ES-I3 (cell line): ENCODE results near the gene SND1.

Experiments used
- H3K36me3 ChIP-seq: 2 replicates; pipeline ENCODE4 v1.6.1; 2013; ENCODE audit warnings: mild to moderate bottlenecking, low read length, control low read depth, moderate library complexity; ENCODE audit not compliant: insufficient read depth
- H3K4me1 ChIP-seq: 2 replicates; pipeline ENCODE4 v1.6.1; 2013; ENCODE audit warnings: mild to moderate bottlenecking, control low read depth, low read length; ENCODE audit not compliant: insufficient read depth
- H3K9ac ChIP-seq: 2 replicates; pipeline ENCODE4 v1.6.1; 2013; ENCODE audit warnings: low read depth, mild to moderate bottlenecking, low read length, moderate library complexity
- H3K9me3 ChIP-seq: 2 replicates; pipeline ENCODE4 v1.6.1; 2013; ENCODE audit warnings: mild to moderate bottlenecking, low read length, moderate library complexity; ENCODE audit not compliant: control insufficient read depth, insufficient read depth

Gene SND1

DNA sequence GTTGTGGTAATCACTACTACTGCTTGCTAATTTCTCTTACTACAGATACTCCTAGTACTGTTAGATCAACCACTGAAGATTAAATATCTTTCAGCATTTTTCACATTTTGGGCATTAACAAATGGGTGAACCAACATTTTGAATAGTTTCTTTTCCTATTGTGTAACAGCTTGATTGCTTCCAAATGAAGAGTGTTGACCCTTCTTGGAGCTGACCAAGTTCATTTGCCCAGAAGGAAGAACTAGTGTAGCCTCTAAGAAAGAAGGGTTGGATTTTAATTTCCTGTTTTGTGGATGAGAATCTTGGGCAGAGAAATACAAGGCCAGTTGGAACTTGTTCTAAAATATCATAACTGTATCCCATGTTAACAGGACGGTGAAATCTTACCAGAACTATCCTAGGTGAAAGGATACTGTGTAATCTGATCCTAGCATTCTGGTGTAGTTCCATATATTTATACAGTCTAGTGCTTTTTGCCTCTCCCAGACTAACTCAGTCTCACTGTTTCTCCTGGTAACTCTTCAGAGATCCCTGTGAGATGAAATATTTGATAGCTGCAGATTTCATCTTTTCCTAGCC, 37.3 kb downstream of the SND1 start:
- Histone ChIP-seq H3K9ac (no peak overlapping the region), H3K4me1 (peaks cover 14% of the 10 kb centered on the region), H3K9me3 (no peaks in the 10 kb centered on the region), H3K36me3 (peaks cover 16% of the 10 kb centered on the region; the same call in 1 of the 2 replicates)

DNA sequence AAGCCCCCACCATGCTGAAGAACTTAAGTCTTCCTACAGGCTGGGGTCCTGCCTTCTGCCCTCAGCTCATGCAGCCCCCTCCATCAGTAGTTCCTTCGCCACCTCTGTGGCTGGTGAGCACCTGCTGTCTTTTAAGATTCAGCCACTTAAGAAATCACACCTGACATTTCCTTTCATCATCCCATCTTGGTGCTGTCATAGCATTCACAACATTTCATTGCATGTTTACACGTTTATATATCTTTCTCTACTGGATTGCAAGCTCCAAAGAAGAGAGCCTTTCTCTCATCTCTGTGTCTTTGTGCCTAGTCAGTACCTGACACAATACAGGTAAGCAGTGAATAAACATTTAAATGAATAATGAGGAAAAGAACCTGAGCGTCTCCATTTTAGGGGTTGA, 38.3 kb downstream of the SND1 start:
- Histone ChIP-seq H3K4me1 (peaks cover 3% of the 10 kb centered on the region), H3K9me3 (no peaks in the 10 kb centered on the region), H3K36me3 (peaks cover 16% of the 10 kb centered on the region; the same call in 1 of the 2 replicates), H3K9ac (no peak overlapping the region)

DNA sequence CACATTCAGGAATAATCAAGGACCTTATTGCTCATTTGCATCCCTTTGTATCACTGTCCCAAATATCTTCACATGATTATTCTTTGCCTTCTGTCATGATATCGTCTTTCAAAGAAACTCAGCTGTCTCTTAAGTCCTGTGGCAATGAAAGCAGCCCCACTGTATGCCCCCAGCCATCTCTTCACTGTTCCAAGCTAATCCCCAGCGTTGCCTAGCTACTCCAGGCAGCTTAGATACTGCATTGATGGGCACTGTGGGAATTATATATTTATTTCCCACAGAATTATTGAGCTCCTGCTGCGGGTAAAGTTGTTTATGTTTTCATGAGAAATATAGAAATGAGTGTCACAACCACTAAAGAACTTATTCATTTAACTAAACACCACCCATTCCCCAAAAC, 38.8 kb downstream of the SND1 start:
- Histone ChIP-seq H3K4me1 (no peaks in the 10 kb centered on the region), H3K9me3 (no peaks in the 10 kb centered on the region), H3K9ac (no peak overlapping the region), H3K36me3 (peaks cover 16% of the 10 kb centered on the region; the same call in 1 of the 2 replicates)

DNA sequence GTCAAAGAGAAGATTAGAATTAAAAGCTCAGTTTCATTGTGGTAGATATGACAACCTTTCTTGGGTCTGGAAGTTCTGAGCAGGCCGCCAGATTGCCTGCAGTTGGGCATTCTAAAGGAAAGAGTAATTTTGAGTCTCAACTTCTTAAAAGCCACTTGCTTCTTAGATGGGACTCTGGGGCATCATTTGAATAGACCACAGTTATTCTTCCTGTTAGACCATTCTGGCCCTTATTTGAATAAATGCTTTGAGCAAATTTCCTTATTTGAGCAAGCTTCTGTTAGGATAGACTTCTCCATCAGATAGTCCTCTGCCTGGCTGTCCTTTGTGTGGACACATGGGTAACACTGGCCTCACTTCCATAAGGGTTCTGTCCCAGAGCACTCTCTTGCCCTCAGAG, 40.2 kb downstream of the SND1 start:
- Histone ChIP-seq H3K36me3 (peaks cover 18% of the 10 kb centered on the region; the same call in 1 of the 2 replicates), H3K9me3 (no peaks in the 10 kb centered on the region), H3K9ac (no peak overlapping the region), H3K4me1 (no peaks in the 10 kb centered on the region)

DNA sequence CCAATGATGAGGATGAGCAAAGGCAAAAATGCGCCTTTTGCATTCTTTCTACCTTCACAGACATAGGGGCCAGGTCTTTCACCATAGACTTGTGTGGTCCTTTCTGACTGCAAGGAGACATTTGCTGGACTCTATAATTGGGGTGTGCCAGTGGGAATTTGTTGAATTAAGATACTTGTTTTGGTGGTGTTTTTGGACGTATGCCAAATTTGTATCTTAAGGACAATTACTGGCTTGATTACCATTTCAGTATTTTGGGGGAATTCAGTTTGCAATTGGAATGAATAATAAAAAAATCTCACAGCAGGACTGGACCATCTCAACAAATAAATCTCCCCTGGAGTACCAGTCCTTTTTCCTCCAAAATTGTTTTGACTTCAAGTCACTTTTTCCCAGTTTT, 47.9 kb downstream of the SND1 start:
- no peaks in the 10 kb centered on the region for H3K4me1 ChIP-seq
- H3K36me3 ChIP-seq: peaks cover 34% of the 10 kb centered on the region

DNA sequence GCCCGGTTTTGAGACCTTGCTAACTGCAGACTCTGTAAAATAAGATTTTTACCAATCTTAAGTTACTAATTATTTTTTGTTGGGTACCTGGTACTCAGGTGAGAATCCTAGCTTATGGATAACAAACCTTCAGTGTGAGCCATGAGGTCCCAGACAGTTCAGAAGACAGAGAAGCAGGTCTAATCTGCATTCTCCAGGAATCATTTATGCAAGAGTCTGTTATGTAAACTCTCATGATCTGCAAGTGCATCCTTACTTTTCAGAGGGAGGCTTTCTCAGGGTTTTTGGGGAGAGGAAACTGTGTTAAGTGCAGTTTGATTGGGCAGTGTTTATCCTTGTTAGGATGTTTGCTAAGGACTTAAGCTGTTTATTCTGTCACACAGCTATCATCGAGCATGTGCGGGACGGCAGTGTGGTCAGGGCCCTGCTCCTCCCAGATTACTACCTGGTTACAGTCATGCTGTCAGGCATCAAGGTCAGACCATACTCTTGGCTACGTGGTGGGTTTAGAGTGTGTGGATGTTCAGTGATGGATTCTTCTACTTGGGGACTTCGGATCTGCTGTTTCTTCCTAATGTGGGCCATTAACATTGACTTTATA, 50.2 kb downstream of the SND1 start:
- no peak overlapping the region for H3K9ac ChIP-seq
- H3K4me1 ChIP-seq: no peaks in the 10 kb centered on the region
- no peaks in the 10 kb centered on the region for H3K9me3 ChIP-seq
- H3K36me3 ChIP-seq: peaks cover 33% of the 10 kb centered on the region

More for the DNA sequence above, 47.9 kb downstream of the SND1 start:
- Histone ChIP-seq H3K9me3 (no peaks in the 10 kb centered on the region), H3K9ac (no peak overlapping the region)

DNA sequence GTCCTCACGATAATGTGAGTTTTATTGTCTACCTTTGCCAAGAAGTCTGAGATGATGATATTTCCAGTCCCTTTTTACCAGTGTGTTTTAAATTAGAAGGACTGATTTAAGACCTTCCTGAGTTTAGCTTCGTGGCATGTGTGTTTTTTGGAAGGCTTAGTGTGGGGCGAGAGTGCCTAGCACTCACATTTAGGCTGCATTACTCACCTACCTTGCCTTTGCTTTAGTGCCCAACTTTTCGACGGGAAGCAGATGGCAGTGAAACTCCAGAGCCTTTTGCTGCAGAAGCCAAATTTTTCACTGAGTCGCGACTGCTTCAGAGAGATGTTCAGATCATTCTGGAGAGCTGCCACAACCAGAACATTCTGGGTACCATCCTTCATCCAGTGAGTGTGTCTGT, 50.9 kb downstream of the SND1 start:
- Histone ChIP-seq H3K36me3 (peaks cover 31% of the 10 kb centered on the region), H3K9me3 (no peaks in the 10 kb centered on the region), H3K9ac (no peak overlapping the region), H3K4me1 (no peaks in the 10 kb centered on the region)

- no peak overlapping the region for H3K9ac ChIP-seq
- H3K36me3 ChIP-seq: peaks cover 19% of the 10 kb centered on the region
- H3K4me1 ChIP-seq: no peaks in the 10 kb centered on the region
- no peaks in the 10 kb centered on the region for H3K9me3 ChIP-seq
Measured at GRCh38 chr7:127704211-127704610, 52.2 kb downstream of the SND1 start.

DNA sequence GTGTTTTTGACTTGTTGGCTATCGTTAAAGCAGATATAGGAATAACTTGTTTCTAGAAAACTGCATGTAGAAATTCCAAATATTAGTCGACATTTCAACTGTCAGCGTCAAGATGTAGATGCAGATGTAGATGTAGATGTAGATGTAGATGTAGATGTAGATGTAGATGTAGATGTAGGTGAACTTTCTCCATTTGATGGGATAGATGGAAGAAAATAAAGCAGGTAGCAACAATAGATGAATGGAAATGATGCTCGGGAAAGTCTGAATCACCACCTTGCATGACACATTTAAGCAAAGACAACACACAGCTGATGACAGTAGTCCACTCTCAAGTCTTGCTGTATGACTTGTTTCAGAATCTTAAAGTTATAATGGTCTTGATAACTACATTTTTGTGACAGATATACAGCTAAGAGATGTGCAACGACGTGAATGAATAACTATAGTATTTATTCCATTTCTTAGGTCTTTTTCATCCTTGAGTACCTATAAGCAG, 53.5 kb downstream of the SND1 start:
- Histone ChIP-seq H3K9me3 (peaks cover under 1% of the 10 kb centered on the region; the same call in 1 of the 2 replicates), H3K36me3 (peaks cover 17% of the 10 kb centered on the region), H3K4me1 (no peaks in the 10 kb centered on the region), H3K9ac (no peak overlapping the region)

GRCh38 chr7:127706766-127707165, 54.8 kb downstream of the SND1 start:
- no peak overlapping the region for H3K9ac ChIP-seq
- peaks cover 11% of the 10 kb centered on the region; the same call in 1 of the 2 replicates for H3K36me3 ChIP-seq
- peaks cover 6% of the 10 kb centered on the region for H3K9me3 ChIP-seq
- H3K4me1 ChIP-seq: no peaks in the 10 kb centered on the region

DNA sequence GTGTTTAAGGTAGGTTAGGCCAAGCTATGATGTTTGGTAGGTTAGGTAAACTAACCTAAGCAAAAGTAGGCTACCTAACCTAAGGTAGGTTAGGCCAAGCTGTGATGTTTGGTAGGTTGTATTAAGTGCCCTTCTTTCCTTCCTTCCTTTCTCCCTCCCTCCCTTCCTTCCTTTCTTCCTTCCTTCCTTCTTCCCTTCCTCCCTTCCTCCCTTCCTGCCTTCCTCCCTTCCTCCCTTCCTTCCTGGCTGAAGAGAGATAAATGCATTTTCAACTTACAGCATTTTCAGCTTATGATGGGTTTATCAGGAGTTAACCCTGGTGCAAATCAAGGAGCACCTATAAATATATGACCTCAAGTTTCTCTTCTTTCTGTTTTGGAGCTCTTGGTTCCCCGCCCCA, 56.2 kb downstream of the SND1 start:
- Histone ChIP-seq H3K36me3 (peaks cover 11% of the 10 kb centered on the region; the same call in 1 of the 2 replicates), H3K9me3 (peaks cover 6% of the 10 kb centered on the region), H3K4me1 (no peaks in the 10 kb centered on the region), H3K9ac (no peak overlapping the region)

- H3K9me3 ChIP-seq: peaks cover 6% of the 10 kb centered on the region
Measured at GRCh38 chr7:127708788-127709187, 56.8 kb downstream of the SND1 start.

GRCh38 chr7:127710635-127711034, 58.6 kb downstream of the SND1 start:
- no peak overlapping the region for H3K9ac ChIP-seq
- peaks cover 10% of the 10 kb centered on the region; the same call in 1 of the 2 replicates for H3K36me3 ChIP-seq
- H3K4me1 ChIP-seq: no peaks in the 10 kb centered on the region
- H3K9me3 ChIP-seq: peaks cover 6% of the 10 kb centered on the region

More at GRCh38 chr7:127708788-127709187, 56.8 kb downstream of the SND1 start:
- H3K9ac ChIP-seq: no peak overlapping the region
- peaks cover 13% of the 10 kb centered on the region; the same call in 1 of the 2 replicates for H3K36me3 ChIP-seq
- H3K4me1 ChIP-seq: no peaks in the 10 kb centered on the region

DNA sequence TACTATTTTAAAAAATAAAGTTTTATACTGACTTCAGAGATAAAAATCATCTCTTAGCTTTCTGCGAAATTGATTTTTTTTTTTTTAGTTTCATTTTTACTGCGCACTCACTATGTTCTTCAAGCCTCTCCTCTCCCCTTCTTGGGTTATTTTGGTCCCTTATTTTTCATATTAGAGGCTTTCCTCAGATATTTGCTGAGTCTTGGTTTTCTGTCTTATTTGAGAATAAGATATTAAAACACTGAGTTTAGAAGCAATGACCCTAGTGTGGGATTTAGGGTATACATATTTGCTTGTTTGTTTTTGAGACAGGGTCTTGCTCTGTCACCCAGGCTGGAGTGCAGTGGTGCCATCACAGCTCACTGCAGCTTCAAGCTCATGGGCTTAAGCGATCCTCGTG, 59.9 kb downstream of the SND1 start:
- Histone ChIP-seq H3K4me1 (no peaks in the 10 kb centered on the region), H3K36me3 (peaks cover 10% of the 10 kb centered on the region; the same call in 1 of the 2 replicates), H3K9me3 (peaks cover 6% of the 10 kb centered on the region), H3K9ac (no peak overlapping the region)

DNA sequence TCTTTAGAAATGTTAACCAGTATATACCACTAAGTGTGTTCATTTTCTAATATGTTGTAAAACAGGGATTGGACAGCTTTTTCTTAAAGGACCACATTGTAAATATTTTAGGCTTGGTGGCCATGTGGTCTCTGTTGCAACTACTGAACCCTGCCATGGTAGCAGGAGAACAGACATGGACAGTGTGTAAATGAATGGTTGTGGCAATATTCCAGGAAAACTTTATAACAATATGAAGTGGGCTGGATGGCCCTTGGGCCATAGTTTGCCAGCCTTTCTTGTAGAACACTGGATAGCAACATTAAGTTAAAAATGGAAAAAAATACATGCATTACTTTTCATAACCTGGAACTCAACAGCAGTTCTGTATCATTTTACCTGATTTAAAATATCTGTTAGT, 61.0 kb downstream of the SND1 start:
- H3K9me3 ChIP-seq: peaks cover 6% of the 10 kb centered on the region
- no peaks in the 10 kb centered on the region for H3K4me1 ChIP-seq
- H3K36me3 ChIP-seq: peaks cover 10% of the 10 kb centered on the region; the same call in 1 of the 2 replicates
- H3K9ac ChIP-seq: no peak overlapping the region
